Astrocyte (in vitro differentiated cells and primary cell): ENCODE measurements around the gene SOX15.

Experiments
- CTCF ChIP-seq: IDR thresholded peaks from 2 replicates; pipeline ENCODE4 v1.5.1; 2011; ENCODE audit warnings: low read depth, mild to moderate bottlenecking, inconsistent platforms, low read length, moderate library complexity; ENCODE audit not compliant: insufficient read depth
- EZH2 ChIP-seq: IDR thresholded peaks from 2 replicates; pipeline ENCODE4 v1.6.1; 2012; ENCODE audit warnings: mild to moderate bottlenecking, low read length, inconsistent platforms; ENCODE audit not compliant: insufficient read depth

GRCh38 chr17:7615265-7615747, 25.4 kb upstream of the SOX15 start:
- TF ChIP-seq CTCF (no peak), EZH2 (no peak)
